DOHH2 (cell line): ENCODE data around the gene KAT7.

Experiments
- EZH2phosphoT487 ChIP-seq: fragments of 200-600 bp; sonication (generic); IDR thresholded peaks from 2 replicates; pipeline ENCODE4 v1.6.1; 2017; ENCODE audit warnings: borderline replicate concordance, mild to moderate bottlenecking, antibody characterized with exemption, low read length, moderate library complexity, mixed read lengths
- TF ChIP-seq, protein P1 (sequence below): fragments of 200-600 bp; sonication (generic); IDR thresholded peaks from one replicate; pipeline ENCODE4 v1.5.1; 2014; ENCODE audit warnings: antibody characterized with exemption, mild to moderate bottlenecking, low read depth, low read length; ENCODE audit not compliant: poor library complexity, severe bottlenecking

DNA sequence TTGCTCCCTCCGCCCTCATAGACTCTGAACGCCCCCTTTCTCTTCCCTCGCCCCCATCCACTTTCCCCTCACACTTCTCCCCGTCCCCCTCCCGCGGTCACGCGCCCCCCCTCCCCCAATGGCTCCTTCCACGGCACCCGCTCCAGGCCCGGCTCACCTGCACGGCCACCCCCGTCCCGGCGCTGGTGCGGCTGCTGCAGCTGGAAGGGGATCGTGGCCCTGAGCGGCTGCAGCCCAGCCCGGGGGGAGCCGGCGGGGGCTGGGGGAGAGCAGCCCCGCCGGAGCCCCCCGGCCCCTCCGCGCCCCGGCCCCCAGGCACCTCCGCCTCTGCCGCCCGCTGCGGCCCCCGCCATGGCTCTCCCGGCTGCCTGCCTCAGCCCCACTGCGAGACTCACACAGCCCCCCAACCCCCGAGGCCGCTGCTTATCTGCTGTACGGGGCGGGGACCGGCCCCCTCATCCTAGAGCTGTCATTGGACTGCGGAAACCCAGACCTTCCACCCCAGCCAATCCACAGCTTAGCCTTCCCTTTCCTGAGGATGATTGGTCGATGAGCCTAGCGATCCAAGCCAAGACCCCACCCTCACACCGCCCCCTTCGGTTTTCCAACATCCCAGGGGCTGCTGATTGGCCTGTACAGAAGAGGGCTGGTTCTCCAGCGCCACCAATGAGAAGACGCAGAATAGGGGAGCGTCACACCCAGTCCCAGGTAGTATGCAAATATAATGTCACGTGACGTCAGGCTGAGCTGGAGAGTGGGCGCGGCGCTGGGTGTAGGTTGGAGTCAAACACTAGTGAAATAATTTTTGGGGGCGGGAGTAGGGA is 24.5 kb upstream of the KAT7 start, which contains the start of gene FAM117A:
- TF ChIP-seq, protein P1, sequence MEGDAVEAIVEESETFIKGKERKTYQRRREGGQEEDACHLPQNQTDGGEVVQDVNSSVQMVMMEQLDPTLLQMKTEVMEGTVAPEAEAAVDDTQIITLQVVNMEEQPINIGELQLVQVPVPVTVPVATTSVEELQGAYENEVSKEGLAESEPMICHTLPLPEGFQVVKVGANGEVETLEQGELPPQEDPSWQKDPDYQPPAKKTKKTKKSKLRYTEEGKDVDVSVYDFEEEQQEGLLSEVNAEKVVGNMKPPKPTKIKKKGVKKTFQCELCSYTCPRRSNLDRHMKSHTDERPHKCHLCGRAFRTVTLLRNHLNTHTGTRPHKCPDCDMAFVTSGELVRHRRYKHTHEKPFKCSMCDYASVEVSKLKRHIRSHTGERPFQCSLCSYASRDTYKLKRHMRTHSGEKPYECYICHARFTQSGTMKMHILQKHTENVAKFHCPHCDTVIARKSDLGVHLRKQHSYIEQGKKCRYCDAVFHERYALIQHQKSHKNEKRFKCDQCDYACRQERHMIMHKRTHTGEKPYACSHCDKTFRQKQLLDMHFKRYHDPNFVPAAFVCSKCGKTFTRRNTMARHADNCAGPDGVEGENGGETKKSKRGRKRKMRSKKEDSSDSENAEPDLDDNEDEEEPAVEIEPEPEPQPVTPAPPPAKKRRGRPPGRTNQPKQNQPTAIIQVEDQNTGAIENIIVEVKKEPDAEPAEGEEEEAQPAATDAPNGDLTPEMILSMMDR, result no peak
- no peak for TF ChIP-seq EZH2phosphoT487
